ENCODE results near the gene BMP5.

Gene BMP5

GRCh38 chr6:55776113-55776512, 99.3 kb downstream of the BMP5 start:
- TF ChIP-seq CTCF (IDR thresholded peaks at IDR 0.05; ENCODE audit: borderline replicate concordance, control extremely low read depth, extremely low read depth, insufficient read depth, missing control alignments) = no peak
- in situ Hi-C loops (cut with MboI; ENCODE audit: low sequenced_read_pairs, unreplicated experiment) = no loop called here
- DNase-seq (ENCODE audit: low spot score) = no peak

- TF ChIP-seq CTCF (IDR thresholded peaks at IDR 0.05; ENCODE audit: borderline replicate concordance, control extremely low read depth, extremely low read depth, insufficient read depth, missing control alignments) = no peak
- in situ Hi-C loops (cut with MboI; ENCODE audit: low sequenced_read_pairs, unreplicated experiment) = no loop called here
- no peak for DNase-seq (ENCODE audit: low spot score)
Observed at GRCh38 chr6:55775029-55775318, 100.4 kb downstream of the BMP5 start.

- TF ChIP-seq CTCF (IDR thresholded peaks at IDR 0.05; ENCODE audit: borderline replicate concordance, control extremely low read depth, extremely low read depth, insufficient read depth, missing control alignments) = no peak
- in situ Hi-C loops (cut with MboI; ENCODE audit: low sequenced_read_pairs, unreplicated experiment) = no loop called here
- DNase-seq (ENCODE audit: low spot score) = no peak
Observed at GRCh38 chr6:55774286-55775028, 100.9 kb downstream of the BMP5 start.

DNA sequence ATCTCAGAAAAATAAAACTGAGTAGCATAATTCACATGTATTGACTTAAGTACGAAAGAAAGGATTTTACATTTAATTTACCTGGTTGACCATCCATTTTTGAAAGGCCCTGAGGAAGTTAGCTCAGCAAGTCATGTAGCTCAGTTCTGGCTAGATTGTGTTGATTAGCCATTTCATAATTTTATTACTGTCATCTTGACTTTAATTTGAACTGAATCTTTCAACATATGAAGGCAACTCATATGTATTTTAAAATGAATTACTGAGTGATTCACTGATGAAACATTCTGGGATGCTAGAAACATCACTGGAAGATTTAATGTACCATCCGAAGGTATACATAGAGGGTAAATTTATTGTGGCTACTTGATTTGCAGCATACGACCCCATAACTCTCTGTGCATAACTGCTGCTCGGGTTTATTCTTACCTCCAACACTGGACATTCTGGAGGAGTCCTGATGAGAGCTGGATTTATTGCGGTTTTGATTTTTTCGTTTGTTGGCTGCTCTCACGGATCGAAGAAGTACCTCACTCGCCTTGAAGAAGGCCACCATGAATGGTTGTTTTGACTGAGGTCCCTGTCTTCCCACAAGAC, 101.7 kb downstream of the BMP5 start:
- in situ Hi-C loops (cut with MboI; ENCODE audit: low sequenced_read_pairs, unreplicated experiment) = no loop called here
- DNase-seq (ENCODE audit: low spot score) = no peak
- no peak for TF ChIP-seq CTCF (IDR thresholded peaks at IDR 0.05; ENCODE audit: borderline replicate concordance, control extremely low read depth, extremely low read depth, insufficient read depth, missing control alignments)

- no peak for DNase-seq (ENCODE audit: low spot score)
- in situ Hi-C loops (cut with MboI; ENCODE audit: low sequenced_read_pairs, unreplicated experiment) = no loop called here
- TF ChIP-seq CTCF (IDR thresholded peaks at IDR 0.05; ENCODE audit: borderline replicate concordance, control extremely low read depth, extremely low read depth, insufficient read depth, missing control alignments) = no peak
Observed at GRCh38 chr6:55772730-55773129, 102.7 kb downstream of the BMP5 start.

DNA sequence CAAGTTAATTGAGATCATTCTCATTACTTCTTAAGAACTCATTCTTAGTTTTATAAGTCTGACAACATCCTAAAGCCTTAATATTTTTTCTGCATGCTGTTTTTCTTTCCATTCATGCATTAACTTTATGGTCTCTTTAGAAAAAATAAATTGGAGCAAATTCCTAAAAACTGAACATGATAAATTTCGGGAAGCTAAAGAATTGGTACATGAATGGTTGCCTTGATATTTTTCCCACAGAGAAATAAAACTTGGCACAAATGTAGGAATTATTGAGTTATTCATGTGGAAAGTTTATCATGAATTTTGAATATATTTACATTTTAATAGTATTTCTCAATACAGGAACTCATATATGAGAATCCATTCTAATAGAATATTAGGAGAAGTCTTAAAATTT, 115.9 kb downstream of the BMP5 start:
- no peak for DNase-seq (ENCODE audit: low spot score)
- in situ Hi-C loops (cut with MboI; ENCODE audit: low sequenced_read_pairs, unreplicated experiment) = no loop called here
- TF ChIP-seq CTCF (IDR thresholded peaks at IDR 0.05; ENCODE audit: borderline replicate concordance, control extremely low read depth, extremely low read depth, insufficient read depth, missing control alignments) = no peak
